C4-2B (cell line): Measurements from ENCODE around the gene FRMD8.

Experiments
- H3K27ac ChIP-seq: fragments of 450-650 bp; 2 replicates; pipeline ENCODE4 v1.5.1; 2017
- CTCF ChIP-seq: fragments of 450-650 bp; conservative IDR thresholded peaks from 2 replicates; pipeline ENCODE4 v1.5.1; 2017; ENCODE audit warnings: mild to moderate bottlenecking
- ZFX ChIP-seq: fragments of 450-650 bp; IDR thresholded peaks from 2 replicates; pipeline ENCODE4 v1.6.1; 2017

FRMD8 gene

GRCh38 chr11:65380460-65381119 lies 5.8 kb upstream of the FRMD8 start:
- peak overlapping the region; percentile 99 for H3K27ac ChIP-seq
- TF ChIP-seq ZFX, result no peak
- TF ChIP-seq CTCF, result no peak

GRCh38 chr11:65381716-65382032 lies 4.8 kb upstream of the FRMD8 start:
- TF ChIP-seq ZFX (no peak), CTCF (no peak)
- peak overlapping the region; percentile 99 for H3K27ac ChIP-seq

- peak within 1 kb of the TSS; percentile 99 for H3K27ac ChIP-seq
- TF ChIP-seq ZFX (peak; percentile 81; the same call in 1 of the 2 replicates), CTCF (no peak; the same call in 1 of the 2 replicates)
Observed at GRCh38 chr11:65382033-65382803, 4.2 kb upstream of the FRMD8 start, which contains the start of gene SLC25A45. SLC25A45 (minus strand) TSS chr11:65382646; CDS start chr11:65381951, 695 bp downstream.

GRCh38 chr11:65382804-65383368 lies 3.6 kb upstream of the FRMD8 start:
- TF ChIP-seq ZFX (no peak), CTCF (no peak)
- peak overlapping the region; percentile 99 for H3K27ac ChIP-seq

- no peak for TF ChIP-seq CTCF
- no peak for TF ChIP-seq ZFX
- peak overlapping the region; percentile 99 for H3K27ac ChIP-seq
Observed at GRCh38 chr11:65383778-65384177, 2.7 kb upstream of the FRMD8 start.

GRCh38 chr11:65384301-65384889 lies 2.0 kb upstream of the FRMD8 start:
- peak overlapping the region; percentile 99 for H3K27ac ChIP-seq
- TF ChIP-seq ZFX (no peak), CTCF (no peak)

- TF ChIP-seq CTCF (no peak), ZFX (no peak)
- no peak overlapping the region for H3K27ac ChIP-seq
Observed at GRCh38 chr11:65388731-65389130, 2.3 kb downstream of the FRMD8 start.
